Adrenal gland (tissue), 12 donors: Measurements from ENCODE around the gene MAML3. TPM values are rescaled to one million over a fixed set of nuclear protein-coding genes. Genes with fewer than 3 reads are reported as not detected.

Experiments
- DNase-seq, 7 donors: peaks; one replicate each; pipeline ENCODE4 v3.0.0-alpha.2; 2019 to 2020
- H3K27ac ChIP-seq, 5 donors: fragments of 200-600 bp; sonication (generic) in 4 of 5; 1 replicate in 3 of 5; 2 replicates in 2 of 5; pipeline versions ENCODE4 v1.5.1 to v1.8.0; 2016 to 2020; ENCODE audit warnings: mild to moderate bottlenecking in 1 of 5
- H3K27me3 ChIP-seq: fragments of 200-600 bp; 2 replicates; pipeline ENCODE4 v1.8.0; 2021
- H3K36me3 ChIP-seq, 2 donors: fragments of 200-600 bp; replicated peaks in 1 of 2; 1 replicate in 1 of 2; 2 replicates in 1 of 2; pipeline versions ENCODE4 v1.5.1 to v1.8.0; 2018 to 2022
- H3K4me1 ChIP-seq, 2 donors: fragments of 200-600 bp; replicated peaks in 1 of 2; 1 replicate in 1 of 2; 2 replicates in 1 of 2; pipeline versions ENCODE4 v1.5.1 to v1.8.0; 2018 to 2021
- H3K4me3 ChIP-seq, 4 donors: fragments of 200-600 bp; sonication (generic) in 3 of 4; one replicate each; pipeline ENCODE4 v1.5.1; 2016 to 2018
- H3K9me3 ChIP-seq, 3 donors: fragments of 200-600 bp; sonication (generic) in 1 of 3; replicated peaks in 1 of 3; 1 replicate in 2 of 3; 2 replicates in 1 of 3; pipeline versions ENCODE4 v1.5.1 to v1.8.0; 2016 to 2021
- CTCF ChIP-seq, 6 experiments: fragments of 450-650 bp in 4 of 6; fragments of 200-600 bp in 2 of 6; sonication (generic) in 1 of 6; IDR thresholded peaks; 1 replicate in 5 of 6; 2 replicates in 1 of 6; pipeline versions ENCODE4 v1.5.1 to v1.8.0; 2016 to 2021; ENCODE audit warnings: antibody characterized with exemption in 6 of 6, mild to moderate bottlenecking in 2 of 6, moderate library complexity in 1 of 6
- POLR2A ChIP-seq, 2 donors: fragments of 450-650 bp; IDR thresholded peaks; one replicate each; pipeline ENCODE4 v1.6.1; 2017; ENCODE audit warnings: antibody characterized with exemption in 2 of 2, mild to moderate bottlenecking in 2 of 2, moderate library complexity in 1 of 2
- WGBS, 4 donors: extraction: QIAGEN DNeasy Blood & Tissue Kit in 2 of 4; methylation state at CpG; one replicate each; pipeline versions ENCODE4 v1.1.5 to v1.1.7; 2013 to 2017; 5-methylcytosine and 5-hydroxymethylcytosine counted together
- intact Hi-C, 2 donors: fragments of 100-400 bp; cut with DNase I; formaldehyde crosslinking; loops; one replicate each; pipeline versions ENCODE4 v1.14.1 to v1.15.0; 2022 to 2023
- polyA plus RNA-seq, 3 donors: library from polyadenylated mRNA; stranded (reverse); fragments of 200-250 nt in 2 of 3; fragments of 350-450 nt in 1 of 3; fragmentation: Illumina TruSeq in 1 of 3; extraction: RNeasy Lipid Tissue Mini Kit (QIAGEN cat#74804) in 1 of 3; gene quantifications; one replicate each; pipeline ENCODE4 v1.2.3, GENCODE V29; 2013 to 2014
- total RNA-seq, 9 donors: library from RNA; depleted of rRNA in 4 of 9; stranded (reverse); fragments of >200 nt in 4 of 9; fragments of 120-200 nt in 1 of 9; fragmentation: NEBNext Ultra II Directional in 1 of 9; extraction: Animal tissue kit (Norgen Biotek cat#: 25700) in 1 of 9; gene quantifications; one replicate each; pipeline versions ENCODE4 v1.1.0 to v1.2.4, GENCODE V29; 2013 to 2023
- donor health status: healthy with polysubstance abuse.
- donor health status: Bipolar disorder and iron deficiency.
- donor health status: DM: yes; HTN: yes; CAD: no.
- donor health status: DM: no; HTN: no; CAD: no.
- donor health status: DM: no; HTN: no; CAD: no.
- donor health status: DM: yes; HTN: yes; CAD: no.

MAML3 gene
- total and polyA plus RNA-seq, 12 donors: 2.0 to 15.9 (median 8.4) TPM

DNA sequence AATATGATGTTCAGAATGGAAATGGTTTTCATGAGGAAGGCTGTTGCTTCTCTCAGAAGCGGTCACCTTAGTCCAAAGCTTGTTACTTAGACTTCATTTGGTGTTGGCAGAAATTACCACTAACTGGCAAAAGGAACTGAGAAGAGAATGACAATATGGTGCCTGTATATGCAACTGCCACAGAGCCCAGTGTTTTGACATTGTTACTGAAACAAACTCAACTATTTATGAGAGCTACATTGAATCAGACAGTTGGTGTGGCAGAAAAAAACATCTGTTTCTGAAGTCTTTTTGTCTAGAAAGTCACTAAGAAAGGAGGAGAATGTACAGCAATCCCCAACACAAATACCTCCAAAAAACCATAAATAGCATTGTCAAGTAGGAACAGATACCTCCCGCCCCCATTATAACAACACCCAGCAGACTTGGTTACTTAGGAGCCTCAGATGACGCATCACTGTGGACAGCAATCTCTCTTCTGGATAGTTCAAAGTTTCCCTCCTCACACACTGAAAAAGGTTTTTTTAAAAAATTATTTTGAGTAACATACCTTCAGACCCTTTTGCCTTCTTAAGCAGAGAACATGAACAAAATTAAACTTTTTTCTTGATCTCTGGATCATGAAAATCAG lies 92.2 kb downstream of the MAML3 start:
- H3K36me3 ChIP-seq: no peaks in the 10 kb centered on the region
- H3K4me1 ChIP-seq: peaks cover 0 to 42% of the 10 kb centered on the region in 2 donors
- intact Hi-C loops: no loop called here
- TF ChIP-seq CTCF (IDR thresholded peaks at IDR 0.05) (no peak), POLR2A (IDR thresholded peaks at IDR 0.05) (no peak)
- H3K27me3 ChIP-seq: no peaks in the 10 kb centered on the region
- WGBS, 4 donors: 96 to 98% (median 97%) methylated on average over 3 of the region's 3 CpGs
- no peak for DNase-seq
- peak overlapping the region in 2 of 5 donors; percentile 30 to 60 for H3K27ac ChIP-seq
- no peaks in the 10 kb centered on the region for H3K9me3 ChIP-seq
- no peak overlapping the region for H3K4me3 ChIP-seq

DNA sequence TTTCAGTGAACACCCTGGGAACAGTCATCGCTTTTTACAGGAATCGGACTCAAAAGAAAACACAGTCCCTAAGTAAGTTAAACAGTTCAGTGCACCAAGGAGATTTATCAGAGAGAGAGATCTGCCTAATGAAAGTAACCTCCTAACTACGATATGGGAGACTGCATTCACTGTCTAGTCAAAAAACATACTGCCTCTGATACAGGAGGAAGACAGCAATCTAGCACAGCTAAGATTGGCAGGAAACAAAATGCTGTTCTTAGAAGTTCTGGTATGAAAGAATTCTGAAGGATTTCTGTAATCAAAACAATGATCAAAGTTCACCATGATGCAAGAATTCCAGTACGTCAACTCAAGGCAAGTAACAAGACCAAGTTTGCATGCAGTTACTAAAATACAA lies 92.8 kb downstream of the MAML3 start:
- no peak for DNase-seq
- no peaks in the 10 kb centered on the region for H3K27me3 ChIP-seq
- WGBS, 4 donors: 40 to 57% (median 42%) methylated on average over 4 of the region's 4 CpGs
- peak overlapping the region in 3 of 5 donors; percentile 6 to 60 (median 30) for H3K27ac ChIP-seq
- TF ChIP-seq POLR2A (IDR thresholded peaks at IDR 0.05) (no peak), CTCF (IDR thresholded peaks at IDR 0.05) (no peak)
- no peak overlapping the region for H3K4me3 ChIP-seq
- H3K9me3 ChIP-seq: no peaks in the 10 kb centered on the region
- intact Hi-C loops: no loop called here
- H3K4me1 ChIP-seq: peaks cover 0 to 38% of the 10 kb centered on the region in 2 donors
- H3K36me3 ChIP-seq: no peaks in the 10 kb centered on the region

DNA sequence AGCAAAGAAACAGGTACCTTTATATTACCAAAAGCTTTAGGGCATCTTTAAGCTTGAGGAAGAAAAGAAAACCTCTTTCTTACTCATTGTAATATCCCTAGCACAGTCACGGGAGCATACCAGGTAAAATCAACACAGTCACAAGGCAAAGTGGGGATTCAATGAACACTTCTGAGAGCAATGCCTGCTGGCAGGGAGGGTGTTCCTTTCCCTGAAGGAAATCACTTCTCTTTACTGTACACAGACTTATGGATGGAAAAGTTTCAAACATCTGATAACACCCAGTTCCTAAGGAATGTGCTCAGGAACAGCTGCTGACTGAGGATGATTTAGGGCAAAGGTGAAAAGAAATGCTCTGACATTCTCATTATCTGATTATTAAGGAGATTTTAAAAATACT lies 94.8 kb downstream of the MAML3 start:
- DNase-seq: no peak
- Histone ChIP-seq H3K36me3 (no peaks in the 10 kb centered on the region), H3K4me1 (peaks cover 0 to 25% of the 10 kb centered on the region in 2 donors), H3K27me3 (no peaks in the 10 kb centered on the region), H3K4me3 (no peak overlapping the region), H3K27ac (no peak overlapping the region), H3K9me3 (no peaks in the 10 kb centered on the region)
- TF ChIP-seq POLR2A (IDR thresholded peaks at IDR 0.05): no peak
- TF ChIP-seq CTCF (IDR thresholded peaks at IDR 0.05): no peak
- WGBS, 4 donors: 46 to 60% (median 49%) methylated on average over 1 of the region's 1 CpG
- intact Hi-C loops: loop anchor here (10.0 kb wide), 2 partner anchors 76 to 314 kb away; no protein-coding TSS in a partner anchor

DNA sequence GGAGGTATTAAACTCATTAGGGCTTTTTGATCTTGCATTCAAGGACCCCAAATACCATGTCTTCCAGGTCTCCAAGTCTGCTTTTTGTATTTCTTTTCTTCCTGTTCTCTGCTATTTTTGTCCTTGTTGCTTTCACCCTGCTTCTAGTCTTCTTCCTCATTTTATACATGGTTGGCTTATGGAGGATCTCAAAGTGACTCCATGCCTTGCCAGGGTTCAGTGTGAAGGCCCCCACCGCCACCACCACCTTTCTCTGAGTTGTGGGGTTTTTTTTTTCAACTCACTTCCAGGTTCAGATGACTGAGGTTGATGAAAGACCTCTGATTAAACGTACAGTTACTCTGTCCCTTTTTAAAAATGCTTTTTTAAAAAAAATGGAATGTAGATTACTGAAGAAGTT lies 96.3 kb downstream of the MAML3 start:
- intact Hi-C loops: loop anchor here (10.0 kb wide), 2 partner anchors 77 to 313 kb away; no protein-coding TSS in a partner anchor
- no peak for TF ChIP-seq POLR2A (IDR thresholded peaks at IDR 0.05)
- no peak for TF ChIP-seq CTCF (IDR thresholded peaks at IDR 0.05)

More for the DNA sequence above, 96.3 kb downstream of the MAML3 start:
- DNase-seq: no peak
- no peaks in the 10 kb centered on the region for H3K9me3 ChIP-seq
- no peak overlapping the region for H3K4me3 ChIP-seq
- H3K4me1 ChIP-seq: peaks cover 0 to 25% of the 10 kb centered on the region in 2 donors
- H3K36me3 ChIP-seq: no peaks in the 10 kb centered on the region
- no peaks in the 10 kb centered on the region for H3K27me3 ChIP-seq
- H3K27ac ChIP-seq: no peak overlapping the region
- 77 to 81% (median 78%) methylated on average over 2 of the region's 2 CpGs for WGBS, 4 donors
